ENCODE results near the gene HTRA2. TPM values are rescaled to one million over a fixed set of nuclear protein-coding genes. Genes with fewer than 3 reads are reported as not detected.

HTRA2 gene
- total and polyA plus RNA-seq, 4 donors = 32.0 to 57.3 (median 51.5) TPM

DNA sequence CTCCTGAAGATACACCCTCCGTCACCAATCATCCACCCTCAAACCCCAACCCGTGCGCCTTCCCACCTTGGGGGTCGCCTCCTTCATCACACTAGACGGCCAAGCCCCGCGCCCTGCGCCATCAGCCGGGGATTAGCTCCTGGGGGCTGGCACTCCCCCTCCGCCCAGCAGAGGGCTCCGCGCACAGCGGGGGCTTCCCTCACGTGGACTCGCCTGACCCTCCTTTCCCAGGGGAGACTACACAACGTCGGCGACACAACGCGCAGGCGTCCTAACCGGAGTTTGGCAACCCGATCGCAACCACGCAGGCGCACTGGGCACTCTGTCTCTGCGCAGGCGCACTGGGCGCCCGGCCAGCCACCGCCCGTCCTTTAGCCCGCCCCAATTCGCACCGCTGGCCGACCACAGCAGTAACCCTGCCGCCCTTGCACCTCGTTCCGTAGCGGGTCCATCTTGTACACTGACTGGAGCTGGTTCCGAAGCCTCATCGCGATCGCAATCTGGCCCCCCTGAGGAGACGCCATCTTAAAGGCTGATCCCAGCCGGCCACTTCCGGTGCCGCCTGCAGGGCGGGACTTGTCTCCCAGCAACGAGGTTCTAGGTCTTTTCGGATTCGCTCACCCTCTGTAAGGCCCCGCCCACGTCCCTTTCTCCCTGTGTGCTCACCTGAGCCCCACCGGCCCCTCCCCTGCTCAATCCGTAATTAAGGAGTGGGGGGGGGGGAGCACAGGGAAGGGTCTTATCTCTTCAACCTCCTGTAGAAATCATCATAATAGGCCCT is 22.4 kb upstream of the HTRA2 start, which contains the start of gene PCGF1:
Gene PCGF1 (minus strand): TSS at position 551 of the 781 bp plus-strand sequence. CDS start 27 bp downstream, at position 524.
- Histone ChIP-seq H3K4me3 (ENCODE audit: low read depth, low read length) (peak within 1 kb of the TSS; percentile 100), H3K9me3 (ENCODE audit: control insufficient read depth, insufficient read depth, low read length) (no peaks in the 10 kb centered on the region), H3K4me1 (ENCODE audit: control insufficient read depth, insufficient read depth, low read length) (peaks cover 49% of the 10 kb centered on the region), H3K27me3 (ENCODE audit: control insufficient read depth, insufficient read depth, low read length) (peaks cover 80% of the 10 kb centered on the region), H3K36me3 (ENCODE audit: control insufficient read depth, insufficient read depth, low read length) (peaks cover 15% of the 10 kb centered on the region), H3K27ac (ENCODE audit: low read depth, low read length) (peak within 1 kb of the TSS; percentile 100)
- DNase-seq (ENCODE audit: low read depth in 4 of 6, low spot score in 6 of 6) = peak; percentile 98 to 100 (median 98)
- under 1% methylated on average over 49 of the region's 56 CpGs for WGBS (ENCODE audit: insufficient coverage)

DNA sequence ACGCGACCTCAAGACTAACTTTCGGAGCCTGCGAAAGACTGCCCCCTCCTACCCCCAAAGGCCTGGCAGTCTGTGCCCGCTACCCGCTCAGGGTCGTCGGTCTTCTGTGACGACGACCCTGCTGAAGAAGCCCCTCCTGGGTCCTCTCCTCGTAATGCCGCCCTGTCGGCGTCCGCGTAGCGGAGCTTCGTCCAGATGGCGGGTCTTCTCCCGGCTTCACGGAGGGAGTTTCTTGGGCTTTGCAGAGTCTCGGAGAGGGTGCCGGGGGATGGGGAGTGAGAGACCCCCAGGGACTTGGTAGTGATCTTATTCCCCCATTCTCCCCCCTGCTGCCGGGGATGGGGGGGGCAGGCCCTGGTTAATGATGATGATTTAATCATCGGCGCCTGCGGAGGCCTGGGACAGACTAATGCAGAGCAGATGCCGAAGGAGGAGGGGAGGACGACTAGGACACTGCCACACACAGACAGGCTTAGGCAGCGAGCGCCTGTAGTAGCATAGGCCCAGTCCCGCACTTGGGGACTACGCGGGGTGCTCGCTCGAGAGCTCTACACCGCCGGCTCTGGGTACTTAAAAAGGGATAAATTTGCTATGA is 21.7 kb upstream of the HTRA2 start:
- peaks cover 79% of the 10 kb centered on the region for H3K27me3 ChIP-seq (ENCODE audit: control insufficient read depth, insufficient read depth, low read length)
- 1% methylated on average over 29 of the region's 38 CpGs for WGBS (ENCODE audit: insufficient coverage)

DNA sequence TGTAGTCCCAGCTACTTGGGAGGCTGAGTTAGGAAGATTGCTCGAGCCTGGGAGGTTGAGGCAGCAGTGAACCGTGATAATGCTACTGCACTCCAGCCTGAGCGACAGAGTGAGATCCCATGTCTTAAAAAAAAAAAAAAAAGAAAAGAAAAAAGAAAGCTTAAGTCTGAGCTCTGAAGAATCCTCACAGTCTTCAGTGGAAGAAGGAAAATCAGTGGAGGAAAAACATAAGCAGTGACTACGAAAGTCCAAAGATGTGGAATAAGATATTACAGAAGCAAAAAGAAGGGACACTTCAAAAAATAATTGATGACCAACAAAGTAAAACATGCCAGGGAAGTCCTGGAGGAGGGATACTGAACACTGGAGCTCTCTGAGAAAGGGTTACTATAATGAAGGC is 19.5 kb upstream of the HTRA2 start:
- H3K9me3 ChIP-seq (ENCODE audit: control insufficient read depth, insufficient read depth, low read length) = no peaks in the 10 kb centered on the region
- no peak for DNase-seq (ENCODE audit: low read depth in 4 of 6, low spot score in 6 of 6)
- peaks cover 9% of the 10 kb centered on the region for H3K36me3 ChIP-seq (ENCODE audit: control insufficient read depth, insufficient read depth, low read length)
- 84% methylated on average over 4 of the region's 4 CpGs for WGBS (ENCODE audit: insufficient coverage)
- H3K4me1 ChIP-seq (ENCODE audit: control insufficient read depth, insufficient read depth, low read length) = peaks cover 42% of the 10 kb centered on the region
- H3K4me3 ChIP-seq (ENCODE audit: low read depth, low read length) = no peak overlapping the region
- H3K27ac ChIP-seq (ENCODE audit: low read depth, low read length) = no peak overlapping the region
- H3K27me3 ChIP-seq (ENCODE audit: control insufficient read depth, insufficient read depth, low read length) = peaks cover 79% of the 10 kb centered on the region

More for the DNA sequence above, 21.7 kb upstream of the HTRA2 start:
- H3K27ac ChIP-seq (ENCODE audit: low read depth, low read length) = peak overlapping the region; percentile 100
- H3K4me3 ChIP-seq (ENCODE audit: low read depth, low read length) = peak overlapping the region; percentile 100
- DNase-seq (ENCODE audit: low read depth in 4 of 6, low spot score in 6 of 6) = peak in 1 of 6 donors; percentile 69
- H3K36me3 ChIP-seq (ENCODE audit: control insufficient read depth, insufficient read depth, low read length) = peaks cover 15% of the 10 kb centered on the region
- H3K9me3 ChIP-seq (ENCODE audit: control insufficient read depth, insufficient read depth, low read length) = no peaks in the 10 kb centered on the region
- H3K4me1 ChIP-seq (ENCODE audit: control insufficient read depth, insufficient read depth, low read length) = peaks cover 42% of the 10 kb centered on the region

DNA sequence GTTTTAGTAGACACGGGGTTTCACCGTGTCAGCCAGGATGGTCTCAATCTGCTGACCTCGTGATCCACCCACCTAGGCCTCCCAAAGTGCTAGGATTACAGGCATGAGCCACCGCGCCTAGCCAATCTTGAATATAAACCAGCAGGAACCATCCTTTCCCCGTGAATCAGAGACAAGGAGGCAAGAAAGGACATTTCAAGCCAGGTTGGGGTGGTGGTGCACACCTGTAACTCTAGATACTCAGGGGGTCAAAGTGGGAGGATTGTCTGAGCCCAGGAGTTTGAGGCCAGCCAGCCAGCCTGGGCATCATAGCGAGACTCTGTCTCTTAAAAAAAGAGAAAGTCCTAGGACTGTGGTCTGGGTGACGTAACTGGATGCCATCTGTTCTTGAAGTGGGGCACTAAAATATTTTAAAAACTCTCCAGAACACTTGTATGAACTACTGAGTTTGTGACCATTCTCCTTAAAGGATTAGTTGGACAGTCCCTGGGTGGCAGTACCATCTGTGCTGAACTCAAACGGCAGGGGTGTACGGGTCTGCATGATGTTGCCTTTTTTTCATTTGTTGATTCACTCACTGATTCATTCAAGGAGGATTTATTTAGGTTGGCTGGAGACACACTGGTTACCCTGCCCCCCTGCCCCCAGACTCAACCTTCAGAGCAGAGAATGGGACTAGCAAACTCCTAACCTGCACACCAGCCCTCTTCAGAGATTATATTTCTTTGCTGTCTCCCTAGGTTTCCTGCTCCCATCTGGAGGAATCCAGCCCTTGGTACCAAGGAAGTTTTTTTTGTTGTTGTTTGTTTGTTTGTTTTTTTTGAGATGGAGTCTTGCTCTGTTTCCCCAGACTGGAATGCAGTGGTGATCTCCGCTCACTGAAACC is 18.4 kb upstream of the HTRA2 start:
- 35% methylated on average over 7 of the region's 11 CpGs for WGBS (ENCODE audit: insufficient coverage)
- H3K4me1 ChIP-seq (ENCODE audit: control insufficient read depth, insufficient read depth, low read length) = peaks cover 42% of the 10 kb centered on the region
- H3K4me3 ChIP-seq (ENCODE audit: low read depth, low read length) = no peak overlapping the region
- DNase-seq (ENCODE audit: low read depth in 4 of 6, low spot score in 6 of 6) = no peak
- H3K36me3 ChIP-seq (ENCODE audit: control insufficient read depth, insufficient read depth, low read length) = no peaks in the 10 kb centered on the region
- no peaks in the 10 kb centered on the region for H3K9me3 ChIP-seq (ENCODE audit: control insufficient read depth, insufficient read depth, low read length)
- H3K27ac ChIP-seq (ENCODE audit: low read depth, low read length) = no peak overlapping the region
- H3K27me3 ChIP-seq (ENCODE audit: control insufficient read depth, insufficient read depth, low read length) = peaks cover 81% of the 10 kb centered on the region

DNA sequence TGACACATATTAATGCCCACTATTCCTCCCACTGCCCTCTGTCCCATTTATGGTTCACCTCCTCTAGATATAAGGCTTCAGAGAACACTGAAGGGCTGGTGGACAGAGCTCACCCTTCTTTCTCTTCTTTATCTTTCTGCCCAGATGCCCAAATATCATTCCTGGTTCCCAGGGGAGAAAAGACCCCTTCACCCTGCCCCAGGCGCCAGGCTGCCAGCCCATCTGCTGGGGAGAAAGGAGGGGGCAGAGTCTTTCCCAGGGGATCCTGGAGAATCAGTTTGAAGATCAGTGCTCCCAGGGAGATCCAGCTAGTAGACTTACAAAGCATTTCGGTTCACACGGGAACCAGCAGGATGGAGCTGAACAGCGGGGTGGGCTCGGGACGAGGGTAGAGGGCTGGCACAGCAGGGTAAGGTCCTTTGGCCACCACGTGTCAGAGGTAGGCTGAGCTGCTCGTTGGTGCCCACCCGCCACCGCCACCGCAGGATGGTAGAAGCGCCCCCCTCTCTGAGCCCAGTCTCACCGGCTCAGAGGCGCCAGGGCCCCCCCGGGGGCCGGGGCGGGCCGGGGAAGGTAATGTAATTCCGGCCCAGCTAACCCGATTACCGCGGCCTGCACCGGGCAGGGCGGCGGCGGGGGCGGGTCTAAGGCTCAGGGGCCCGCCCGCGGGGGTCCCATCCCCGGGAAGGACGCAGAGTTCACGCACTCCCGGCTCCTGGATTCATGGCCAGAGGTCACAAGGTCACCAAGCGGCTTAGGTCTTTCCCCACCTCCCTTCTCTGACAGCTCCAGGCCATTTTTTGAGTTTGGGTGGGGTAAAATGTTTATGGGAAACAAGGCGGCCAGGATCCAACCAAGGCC is 16.8 kb upstream of the HTRA2 start:
- Histone ChIP-seq H3K4me3 (ENCODE audit: low read depth, low read length) (no peak overlapping the region), H3K36me3 (ENCODE audit: control insufficient read depth, insufficient read depth, low read length) (no peaks in the 10 kb centered on the region), H3K4me1 (ENCODE audit: control insufficient read depth, insufficient read depth, low read length) (peaks cover 34% of the 10 kb centered on the region), H3K27me3 (ENCODE audit: control insufficient read depth, insufficient read depth, low read length) (peaks cover 92% of the 10 kb centered on the region), H3K9me3 (ENCODE audit: control insufficient read depth, insufficient read depth, low read length) (no peaks in the 10 kb centered on the region), H3K27ac (ENCODE audit: low read depth, low read length) (no peak overlapping the region)
- no peak for DNase-seq (ENCODE audit: low read depth in 4 of 6, low spot score in 6 of 6)
- WGBS (ENCODE audit: insufficient coverage) = under 1% methylated on average over 34 of the region's 36 CpGs

DNA sequence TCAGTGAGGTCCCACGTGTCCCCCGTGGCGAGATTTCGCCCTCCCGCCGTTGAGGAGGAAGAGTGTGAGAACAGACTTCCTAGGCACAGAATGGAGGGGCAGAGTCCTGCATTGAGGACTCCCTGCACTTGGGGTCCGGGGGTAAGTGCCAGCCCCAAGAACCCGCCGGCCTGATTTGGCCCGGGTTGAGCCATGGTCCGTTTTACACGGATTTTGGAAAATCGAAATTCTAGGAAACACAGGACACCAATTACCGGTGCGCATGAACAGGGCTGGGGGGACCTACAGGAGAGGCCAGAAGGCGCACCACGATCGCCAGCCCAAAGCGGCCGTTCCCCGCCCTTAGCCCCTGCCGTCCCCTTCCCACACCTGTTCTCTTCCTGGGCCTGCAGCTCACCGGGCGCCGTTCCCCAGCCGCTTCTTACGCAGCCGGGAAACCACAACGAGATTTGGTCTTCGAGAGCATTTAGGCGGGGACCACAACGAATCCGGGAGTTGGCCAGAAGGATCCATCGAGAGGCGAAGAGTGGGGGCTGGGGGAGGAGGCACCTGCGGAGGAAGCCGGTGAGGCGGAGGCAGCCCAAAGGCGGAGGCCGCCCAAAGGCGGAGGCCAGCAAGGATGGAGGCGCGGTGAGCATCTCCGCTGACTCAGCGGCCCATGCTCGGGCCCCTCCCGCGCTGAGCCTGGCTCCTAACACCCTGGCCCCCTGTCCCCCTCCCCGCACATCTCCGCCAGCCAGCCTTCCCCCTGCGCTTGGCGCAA is 15.9 kb upstream of the HTRA2 start:
- Histone ChIP-seq H3K4me1 (ENCODE audit: control insufficient read depth, insufficient read depth, low read length) (peaks cover 29% of the 10 kb centered on the region), H3K27me3 (ENCODE audit: control insufficient read depth, insufficient read depth, low read length) (peaks cover 96% of the 10 kb centered on the region), H3K27ac (ENCODE audit: low read depth, low read length) (no peak overlapping the region), H3K9me3 (ENCODE audit: control insufficient read depth, insufficient read depth, low read length) (no peaks in the 10 kb centered on the region), H3K36me3 (ENCODE audit: control insufficient read depth, insufficient read depth, low read length) (no peaks in the 10 kb centered on the region), H3K4me3 (ENCODE audit: low read depth, low read length) (no peak overlapping the region)
- DNase-seq (ENCODE audit: low read depth in 4 of 6, low spot score in 6 of 6) = peak in 2 of 6 donors; percentile 38 to 42
- 2% methylated on average over 52 of the region's 52 CpGs for WGBS (ENCODE audit: insufficient coverage)

DNA sequence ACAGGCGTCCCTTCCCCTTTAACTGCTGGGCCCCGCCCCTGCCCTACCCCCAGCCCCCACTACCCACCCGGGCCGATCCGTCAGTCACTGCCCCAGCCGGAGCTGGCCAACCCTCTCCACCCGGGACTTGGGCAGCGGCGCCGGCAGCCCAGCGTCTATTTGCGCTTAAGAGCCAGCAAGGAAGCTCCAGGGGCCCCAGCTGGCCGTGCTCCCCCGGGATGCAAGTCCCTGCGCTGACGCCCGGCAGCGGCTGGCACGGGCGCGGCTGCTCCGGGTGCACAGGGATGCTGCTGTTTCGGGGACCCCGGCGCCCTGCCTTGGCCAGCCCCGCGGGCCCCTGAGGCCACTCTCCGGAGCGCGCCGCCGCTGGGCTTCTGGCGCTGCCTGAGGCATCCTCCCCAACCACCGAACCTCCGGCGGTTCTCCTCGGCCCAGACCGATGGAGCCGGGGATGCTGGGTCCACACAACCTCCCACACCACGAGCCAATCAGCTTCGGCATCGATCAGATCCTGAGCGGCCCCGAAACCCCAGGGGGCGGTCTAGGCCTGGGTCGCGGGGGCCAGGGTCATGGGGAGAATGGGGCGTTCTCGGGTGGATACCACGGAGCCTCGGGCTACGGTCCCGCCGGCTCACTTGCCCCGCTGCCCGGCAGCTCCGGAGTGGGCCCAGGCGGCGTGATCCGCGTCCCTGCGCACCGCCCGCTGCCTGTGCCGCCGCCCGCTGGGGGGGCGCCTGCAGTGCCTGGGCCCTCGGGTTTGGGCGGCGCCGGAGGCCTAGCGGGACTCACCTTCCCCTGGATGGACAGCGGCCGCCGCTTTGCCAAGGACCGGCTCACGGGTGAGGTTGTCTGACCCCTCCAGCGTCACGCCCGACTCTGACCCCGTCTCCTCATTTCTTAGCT is 15.1 kb upstream of the HTRA2 start, which contains the start of gene TLX2:
Gene TLX2 (plus strand): TSS at position 83 of the 903 bp plus-strand sequence. CDS start 357 bp downstream, at position 440.
- Histone ChIP-seq H3K27ac (ENCODE audit: low read depth, low read length) (no peak within 1 kb of the TSS), H3K27me3 (ENCODE audit: control insufficient read depth, insufficient read depth, low read length) (peaks cover 98% of the 10 kb centered on the region), H3K4me3 (ENCODE audit: low read depth, low read length) (no peak within 1 kb of the TSS), H3K9me3 (ENCODE audit: control insufficient read depth, insufficient read depth, low read length) (no peaks in the 10 kb centered on the region), H3K36me3 (ENCODE audit: control insufficient read depth, insufficient read depth, low read length) (no peaks in the 10 kb centered on the region), H3K4me1 (ENCODE audit: control insufficient read depth, insufficient read depth, low read length) (peaks cover 29% of the 10 kb centered on the region)
- peak in 1 of 6 donors; percentile 24 for DNase-seq (ENCODE audit: low read depth in 4 of 6, low spot score in 6 of 6)
- under 1% methylated on average over 72 of the region's 82 CpGs for WGBS (ENCODE audit: insufficient coverage)

All from spinal cord (tissue), 10 donors.